CD4-positive, alpha-beta memory T cell (primary cell): ENCODE measurements around the gene MKKS. TPM values are rescaled to one million over a fixed set of nuclear protein-coding genes. Genes with fewer than 3 reads are reported as not detected.
A peak's percentile ranks its signal among the peaks of the same experiment; 100 is the strongest.

ENCODE experiments used
- CTCF ChIA-PET: fragments of 350-600 bp; sonication (Branson Sonifier 250); formaldehyde crosslinking; loops from one replicate; lab custom pipeline; 2021; ENCODE audit warnings: inconsistent platforms; ENCODE audit not compliant: partially characterized antibody; lab: Charles Lee
- POLR2A ChIA-PET: fragments of 350-600 bp; sonication (Branson Sonifier 250); formaldehyde crosslinking; loops from one replicate; lab custom pipeline; 2021; ENCODE audit not compliant: partially characterized antibody; lab: Charles Lee
- DNase-seq, 5 donors: peaks; one replicate each; pipeline versions ENCODE4 v3.0.0 to v3.0.0-alpha.2; 2020 to 2022; ENCODE audit warnings: mixed read lengths in 1 of 5
- H3K27ac ChIP-seq: one replicate; pipeline ENCODE4 v1.7.0; 2013; ENCODE audit warnings: low read depth, low read length
- H3K27me3 ChIP-seq: 2 replicates; pipeline ENCODE4 v1.7.0; 2013; ENCODE audit warnings: mild to moderate bottlenecking, low read length, moderate library complexity; ENCODE audit not compliant: insufficient read depth
- H3K36me3 ChIP-seq: 2 replicates; pipeline ENCODE4 v1.7.0; 2013; ENCODE audit warnings: mild to moderate bottlenecking, low read length, moderate library complexity; ENCODE audit not compliant: insufficient read depth
- H3K4me1 ChIP-seq: 2 replicates; pipeline ENCODE4 v1.7.0; 2013; ENCODE audit warnings: mild to moderate bottlenecking, low read length, moderate library complexity; ENCODE audit not compliant: insufficient read depth
- H3K4me3 ChIP-seq, 2 donors: one replicate each; pipeline ENCODE4 v1.7.0; 2013; ENCODE audit warnings: low read length in 2 of 2, mild to moderate bottlenecking in 1 of 2
- H3K9me3 ChIP-seq, 2 donors: one replicate each; pipeline ENCODE4 v1.7.0; 2013; ENCODE audit warnings: low read length in 2 of 2, control low read depth in 1 of 2; ENCODE audit not compliant: control insufficient read depth in 1 of 2
- H3K27ac Mint-ChIP-seq, 7 donors: one replicate each; pipeline ENCODE4 v1.8.0; 2020 to 2021; ENCODE audit warnings: mixed read lengths in 7 of 7, mild to moderate bottlenecking in 6 of 7, inconsistent platforms in 3 of 7, moderate library complexity in 3 of 7
- H3K27me3 Mint-ChIP-seq, 2 donors: one replicate each; pipeline ENCODE4 v1.8.0; 2020 to 2021; ENCODE audit warnings: mixed read lengths in 2 of 2
- H3K36me3 Mint-ChIP-seq, 2 donors: one replicate each; pipeline ENCODE4 v1.8.0; 2020 to 2021; ENCODE audit warnings: mixed read lengths in 2 of 2, inconsistent platforms in 1 of 2, mild to moderate bottlenecking in 1 of 2
- H3K4me1 Mint-ChIP-seq, 4 donors: one replicate each; pipeline ENCODE4 v1.8.0; 2020 to 2021; ENCODE audit warnings: mixed read lengths in 4 of 4, mild to moderate bottlenecking in 1 of 4
- H3K4me3 Mint-ChIP-seq, 8 donors: one replicate each; pipeline ENCODE4 v1.8.0; 2020 to 2021; ENCODE audit warnings: mixed read lengths in 8 of 8, mild to moderate bottlenecking in 7 of 8, moderate library complexity in 6 of 8, inconsistent platforms in 3 of 8
- H3K9me3 Mint-ChIP-seq, 8 donors: one replicate each; pipeline ENCODE4 v1.8.0; 2020 to 2021; ENCODE audit warnings: mixed read lengths in 8 of 8, mild to moderate bottlenecking in 5 of 8, inconsistent platforms in 3 of 8, moderate library complexity in 1 of 8
- intact Hi-C: fragments of 100-400 bp; cut with micrococcal nuclease; formaldehyde crosslinking; loops from one replicate; pipeline ENCODE4 v1.15.1; 2023
- polyA plus RNA-seq, 2 donors: library from polyadenylated mRNA; unstranded; fragments of 300-500 nt; fragmentation: Illumina TruSeq; gene quantifications; one replicate each; pipeline ENCODE4 v1.2.3, GENCODE V29; 2021
- total RNA-seq, 2 experiments: library from RNA; stranded (reverse); gene quantifications; one replicate each; pipeline ENCODE4 v1.2.3, GENCODE V29; 2021

MKKS gene
- total and polyA plus RNA-seq, 4 experiments from 2014 or later: 14.6 to 34.9 (median 24.6) TPM

- CTCF ChIA-PET: interaction anchor here (1.3 to 2.2 kb wide), 3 partner anchors 25 to 28 kb away, joined by 3 to 11 read pairs (median 3); no protein-coding TSS in a partner anchor
- intact Hi-C loops: no loop called here
- Histone ChIP-seq H3K4me3 (no peak overlapping the region), H3K36me3 (no peaks in the 10 kb centered on the region), H3K27me3 (no peaks in the 10 kb centered on the region), H3K27ac (peak overlapping the region; percentile 34), H3K4me1 (peaks cover 18% of the 10 kb centered on the region), H3K9me3 (no peaks in the 10 kb centered on the region)
- Mint-ChIP-seq H3K27me3 (no peaks in the 10 kb centered on the region), H3K27ac (peak overlapping the region; percentile 66 to 95 (median 92)), H3K4me1 (peaks cover 16 to 22% (median 18%) of the 10 kb centered on the region in 4 donors), H3K4me3 (peak overlapping the region; percentile 28 to 78 (median 66)), H3K9me3 (peaks cover 0 to 11% (median 8%) of the 10 kb centered on the region in 8 donors), H3K36me3 (peaks cover 4 to 13% of the 10 kb centered on the region in 2 donors)
- DNase-seq: peak; percentile 10 to 43 (median 18)
- POLR2A ChIA-PET: interaction anchor here (0.9 to 2.3 kb wide), 2 partner anchors 9 to 19 kb away, joined by 4 to 14 read pairs; partner anchors contain the start of genes MKKS and SLX4IP
Observed at GRCh38 chr20:10453241-10453640, 19.2 kb upstream of the MKKS start.

- no peaks in the 10 kb centered on the region for H3K9me3 ChIP-seq
- CTCF ChIA-PET: interaction anchor here (1.3 kb wide), 1 partner anchor 22 kb away, joined by 4 read pairs; no protein-coding TSS in a partner anchor
- Mint-ChIP-seq H3K27ac (peak overlapping the region in 1 of 7 donors; percentile 52), H3K27me3 (no peaks in the 10 kb centered on the region), H3K4me1 (peaks cover 28 to 37% (median 32%) of the 10 kb centered on the region in 4 donors), H3K36me3 (peaks cover 0 to 4% of the 10 kb centered on the region in 2 donors), H3K4me3 (no peak overlapping the region), H3K9me3 (no peaks in the 10 kb centered on the region)
- no peak overlapping the region for H3K4me3 ChIP-seq
- POLR2A ChIA-PET: interaction anchor here (0.9 kb wide), 1 partner anchor 15 kb away, joined by 4 read pairs; the partner anchor contains the start of gene MKKS
- no peak for DNase-seq
- H3K4me1 ChIP-seq: peaks cover 31% of the 10 kb centered on the region
- H3K27me3 ChIP-seq: no peaks in the 10 kb centered on the region
- H3K27ac ChIP-seq: no peak overlapping the region
- no peaks in the 10 kb centered on the region for H3K36me3 ChIP-seq
- intact Hi-C loops: loop anchor here (5.0 kb wide), 1 partner anchor 63 kb away; no protein-coding TSS in a partner anchor
Observed at GRCh38 chr20:10449270-10449669, 15.2 kb upstream of the MKKS start.

- H3K9me3 ChIP-seq: no peaks in the 10 kb centered on the region
- ChIA-PET POLR2A (interaction anchor here (0.9 kb wide), 1 partner anchor 14 kb away, joined by 4 read pairs; the partner anchor contains the start of gene MKKS), CTCF (interaction anchor here (0.9 to 1.4 kb wide), 3 partner anchors 22 to 38 kb away, joined by 3 to 4 read pairs (median 3); no protein-coding TSS in a partner anchor)
- no peak overlapping the region for H3K27ac ChIP-seq
- Mint-ChIP-seq H3K27me3 (no peaks in the 10 kb centered on the region), H3K36me3 (peaks cover 0 to 8% of the 10 kb centered on the region in 2 donors), H3K4me1 (peaks cover 22 to 32% (median 26%) of the 10 kb centered on the region in 4 donors), H3K27ac (peak overlapping the region in 2 of 7 donors; percentile 23 to 42), H3K4me3 (peak overlapping the region in 2 of 8 donors; percentile 21 to 25), H3K9me3 (no peaks in the 10 kb centered on the region)
- no peak overlapping the region for H3K4me3 ChIP-seq
- intact Hi-C loops: loop anchor here (5.0 kb wide), 1 partner anchor 64 kb away; no protein-coding TSS in a partner anchor
- H3K4me1 ChIP-seq: peaks cover 23% of the 10 kb centered on the region
- no peaks in the 10 kb centered on the region for H3K36me3 ChIP-seq
- H3K27me3 ChIP-seq: no peaks in the 10 kb centered on the region
- no peak for DNase-seq
Observed at GRCh38 chr20:10448270-10449156, 14.5 kb upstream of the MKKS start.

GRCh38 chr20:10447028-10447427, 13.0 kb upstream of the MKKS start:
- H3K4me3 Mint-ChIP-seq: peak overlapping the region; percentile 47 to 89 (median 76)
- CTCF ChIA-PET: no interaction called here
- H3K27ac ChIP-seq: no peak overlapping the region
- peaks cover 15 to 24% (median 17%) of the 10 kb centered on the region in 4 donors for H3K4me1 Mint-ChIP-seq
- peaks cover 16% of the 10 kb centered on the region for H3K4me1 ChIP-seq
- peak; percentile 26 to 74 (median 37) for DNase-seq
- H3K27ac Mint-ChIP-seq: peak overlapping the region; percentile 9 to 88 (median 28)
- H3K27me3 ChIP-seq: no peaks in the 10 kb centered on the region
- peaks cover 0 to 12% of the 10 kb centered on the region in 2 donors for H3K36me3 Mint-ChIP-seq
- H3K9me3 Mint-ChIP-seq: no peaks in the 10 kb centered on the region
- H3K36me3 ChIP-seq: no peaks in the 10 kb centered on the region
- intact Hi-C loops: loop anchor here (1.0 to 5.0 kb wide), 2 partner anchors 12 to 65 kb away; partner anchors contain the start of gene SLX4IP
- POLR2A ChIA-PET: interaction anchor here (1.6 kb wide), 1 partner anchor 12 kb away, joined by 5 read pairs; no protein-coding TSS in a partner anchor
- H3K4me3 ChIP-seq: no peak overlapping the region
- no peaks in the 10 kb centered on the region for H3K9me3 ChIP-seq
- no peaks in the 10 kb centered on the region for H3K27me3 Mint-ChIP-seq

GRCh38 chr20:10445758-10446157, 11.7 kb upstream of the MKKS start:
- CTCF ChIA-PET: no interaction called here
- H3K9me3 ChIP-seq: no peaks in the 10 kb centered on the region
- H3K27me3 ChIP-seq: no peaks in the 10 kb centered on the region
- H3K4me3 ChIP-seq: no peak overlapping the region
- H3K27ac ChIP-seq: no peak overlapping the region
- POLR2A ChIA-PET: interaction anchor here (1.6 kb wide), 1 partner anchor 11 kb away, joined by 5 read pairs; no protein-coding TSS in a partner anchor
- H3K36me3 Mint-ChIP-seq: peaks cover 0 to 12% of the 10 kb centered on the region in 2 donors
- H3K27me3 Mint-ChIP-seq: no peaks in the 10 kb centered on the region
- peak overlapping the region in 1 of 7 donors; percentile 42 for H3K27ac Mint-ChIP-seq
- H3K36me3 ChIP-seq: no peaks in the 10 kb centered on the region
- H3K9me3 Mint-ChIP-seq: no peaks in the 10 kb centered on the region
- H3K4me3 Mint-ChIP-seq: no peak overlapping the region
- intact Hi-C loops: loop anchor here (5.0 kb wide), 1 partner anchor 67 kb away; no protein-coding TSS in a partner anchor
- peaks cover 16% of the 10 kb centered on the region for H3K4me1 ChIP-seq
- DNase-seq: no peak
- peaks cover 15 to 24% (median 16%) of the 10 kb centered on the region in 4 donors for H3K4me1 Mint-ChIP-seq

GRCh38 chr20:10443936-10444335, 9.9 kb upstream of the MKKS start:
- no peaks in the 10 kb centered on the region for H3K27me3 Mint-ChIP-seq
- H3K9me3 Mint-ChIP-seq: no peaks in the 10 kb centered on the region
- Histone ChIP-seq H3K27me3 (no peaks in the 10 kb centered on the region), H3K27ac (no peak overlapping the region), H3K4me1 (peaks cover 16% of the 10 kb centered on the region), H3K36me3 (no peaks in the 10 kb centered on the region), H3K9me3 (no peaks in the 10 kb centered on the region), H3K4me3 (no peak overlapping the region)
- ChIA-PET POLR2A (interaction anchor here (1.5 kb wide), 2 partner anchors 9 kb away, joined by 4 to 8 read pairs; partner anchors contain the start of genes MKKS and SLX4IP), CTCF (interaction anchor here (1.4 to 2.8 kb wide), 3 partner anchors 9 to 51 kb away, joined by 3 to 15 read pairs (median 4); no protein-coding TSS in a partner anchor)
- intact Hi-C loops: no loop called here
- DNase-seq: no peak
- no peak overlapping the region for H3K27ac Mint-ChIP-seq
- H3K4me1 Mint-ChIP-seq: peaks cover 15 to 24% (median 16%) of the 10 kb centered on the region in 4 donors
- no peak overlapping the region for H3K4me3 Mint-ChIP-seq
- peaks cover 0 to 12% of the 10 kb centered on the region in 2 donors for H3K36me3 Mint-ChIP-seq
